Activated CD4-positive, alpha-beta T cell treated with anti-CD3 and anti-CD28 coated beads for 4 hours (primary cell): ENCODE data around the gene C13orf46.

Experiments used
- DNase-seq, 2 donors: peaks; one replicate each; pipeline ENCODE4 v3.0.0-alpha.2; 2020

Gene C13orf46

DNA sequence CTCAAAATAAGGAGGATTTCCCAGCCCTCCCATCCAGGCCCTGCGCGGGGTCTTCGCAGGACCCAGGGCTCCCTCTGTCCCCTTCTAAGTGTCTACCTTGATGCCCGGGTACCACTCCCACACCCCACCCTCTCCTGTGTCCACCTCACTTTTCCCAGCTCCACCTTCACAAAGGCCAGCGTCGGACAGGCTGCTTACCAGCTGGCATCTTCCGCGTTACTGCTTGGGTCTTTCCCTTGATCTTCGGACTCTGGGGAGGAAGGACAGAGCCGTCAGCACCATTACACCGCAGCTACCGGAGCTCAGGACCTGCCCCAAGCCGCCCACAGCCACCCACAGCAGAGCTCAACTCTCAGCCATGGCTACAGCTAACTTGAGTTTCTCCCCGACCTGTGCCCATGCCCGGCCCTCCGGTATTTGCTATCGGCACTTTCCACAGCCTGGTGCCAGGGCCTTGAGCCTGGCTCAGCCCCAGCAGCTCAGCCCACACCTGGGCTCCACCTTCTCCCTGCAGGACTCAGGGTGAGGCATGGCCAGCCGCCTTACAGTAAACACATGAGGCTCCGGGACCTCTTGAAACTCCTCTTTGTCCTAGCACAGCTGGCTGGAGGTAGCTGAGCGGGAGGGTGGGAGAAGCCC is 3.8 kb downstream of the C13orf46 start:
- DNase-seq, result no peak

DNA sequence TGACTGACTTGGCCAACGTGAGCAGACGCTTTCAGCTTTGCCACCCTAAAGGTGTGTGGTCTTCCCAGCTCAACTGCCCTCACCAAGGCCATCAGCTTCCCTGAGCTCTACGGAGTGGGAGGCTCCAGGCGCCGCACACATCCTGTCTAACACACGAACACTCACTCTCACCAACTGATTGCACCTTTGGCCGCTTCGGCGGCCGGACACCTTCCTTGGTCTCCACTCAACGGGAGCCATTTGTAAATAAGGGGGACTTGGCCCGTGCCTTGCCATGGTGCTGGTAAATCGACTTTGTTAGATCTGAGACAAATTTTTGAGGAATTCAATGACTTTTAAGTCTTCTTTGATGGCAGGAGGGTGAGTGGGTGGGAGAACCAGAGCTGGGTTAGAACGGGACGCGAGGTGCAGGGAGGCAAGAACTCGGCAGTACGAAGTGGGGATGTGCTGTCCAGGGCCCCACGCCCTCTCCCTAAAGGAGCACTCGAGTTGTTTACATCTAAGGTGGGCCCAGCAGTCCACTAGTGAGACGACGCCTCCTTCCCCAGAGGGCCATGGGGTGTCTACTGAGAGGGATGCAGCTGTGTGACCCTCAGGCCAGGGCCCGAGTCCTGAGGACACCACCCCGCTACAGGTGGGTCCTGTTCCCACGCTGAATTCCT is 4.4 kb downstream of the C13orf46 start:
- DNase-seq, result no peak

- DNase-seq, result no peak
Measured at GRCh38 chr13:113968463-113969310, 5.2 kb downstream of the C13orf46 start.

- DNase-seq, result no peak
Measured at GRCh38 chr13:113967729-113968462, 6.0 kb downstream of the C13orf46 start.

DNA sequence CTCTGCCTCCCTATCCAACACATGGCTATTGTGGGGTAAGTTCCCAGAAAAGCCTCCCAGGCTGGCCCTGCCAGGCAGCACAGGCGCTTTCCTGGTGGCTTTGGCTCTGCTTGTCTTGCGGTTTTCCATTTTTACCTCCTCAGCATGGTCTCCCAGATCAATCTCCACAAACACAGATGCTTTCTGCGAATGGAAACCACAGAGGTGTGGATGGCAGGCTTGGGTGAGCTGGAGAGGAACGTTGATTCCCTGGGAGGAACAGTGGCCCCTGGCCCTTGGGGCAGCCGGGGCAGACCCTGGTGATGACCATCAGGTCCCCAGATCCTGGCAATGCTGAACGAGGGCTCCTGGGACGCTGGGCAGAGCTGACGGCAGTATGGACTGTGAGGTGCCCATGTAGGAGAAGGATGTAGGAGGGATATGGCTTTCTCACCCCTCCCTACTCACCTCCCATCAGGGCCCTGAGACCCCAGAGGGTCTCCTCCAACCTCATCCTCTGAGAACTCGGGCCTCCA is 6.6 kb downstream of the C13orf46 start:
- DNase-seq, result no peak

GRCh38 chr13:113965968-113966884 is 7.7 kb downstream of the C13orf46 start:
- DNase-seq, result no peak

DNA sequence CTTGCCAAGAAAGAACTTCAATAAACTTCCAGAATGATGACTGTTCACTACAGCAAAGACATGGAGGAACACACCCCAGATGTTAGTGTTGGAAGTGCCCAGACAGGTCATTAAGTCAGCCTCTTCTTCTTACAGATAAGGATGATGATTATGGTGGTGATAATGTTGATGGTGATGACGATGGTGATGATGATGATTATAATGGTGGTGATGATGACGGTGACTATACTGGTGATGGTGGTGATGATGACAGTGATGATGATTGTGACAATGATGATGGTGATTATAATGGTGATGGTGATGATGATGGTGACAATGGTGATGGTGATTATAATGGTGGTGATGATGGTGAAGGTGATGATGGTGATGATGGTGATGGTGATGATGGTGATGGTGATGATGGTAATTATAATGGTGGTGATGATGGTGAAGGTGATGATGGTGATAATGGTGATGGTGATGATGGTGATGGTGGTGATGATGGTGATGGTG is 8.4 kb downstream of the C13orf46 start:
- DNase-seq, result no peak

- DNase-seq, result no peak
Measured at GRCh38 chr13:113964251-113964995, 9.5 kb downstream of the C13orf46 start.

- no peak for DNase-seq
Measured at GRCh38 chr13:113963376-113963775, 10.5 kb downstream of the C13orf46 start.

DNA sequence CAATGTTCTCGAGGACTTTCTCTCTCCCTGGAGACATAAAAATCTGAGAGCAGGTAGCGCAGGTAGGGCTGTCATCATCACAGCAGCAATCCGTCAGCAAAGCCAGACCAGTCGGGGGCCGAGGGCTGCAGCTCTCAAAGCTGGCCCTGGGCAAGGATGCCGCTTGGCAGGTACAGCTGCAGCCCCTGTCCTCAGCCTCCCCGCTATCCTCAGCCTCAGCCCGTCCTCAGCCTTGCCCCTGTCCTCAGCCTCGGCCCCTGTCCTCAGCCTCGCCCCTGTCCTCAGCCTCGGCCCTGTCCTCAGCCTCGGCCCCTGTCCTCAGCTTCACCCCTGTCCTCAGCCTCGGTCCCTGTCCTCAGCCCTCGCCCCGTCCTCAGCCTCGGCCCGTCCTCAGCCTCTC is 10.9 kb downstream of the C13orf46 start:
- no peak for DNase-seq

- DNase-seq, result no peak
Measured at GRCh38 chr13:113962386-113962785, 11.5 kb downstream of the C13orf46 start.

GRCh38 chr13:113960276-113960948 is 13.5 kb downstream of the C13orf46 start:
- no peak for DNase-seq

DNA sequence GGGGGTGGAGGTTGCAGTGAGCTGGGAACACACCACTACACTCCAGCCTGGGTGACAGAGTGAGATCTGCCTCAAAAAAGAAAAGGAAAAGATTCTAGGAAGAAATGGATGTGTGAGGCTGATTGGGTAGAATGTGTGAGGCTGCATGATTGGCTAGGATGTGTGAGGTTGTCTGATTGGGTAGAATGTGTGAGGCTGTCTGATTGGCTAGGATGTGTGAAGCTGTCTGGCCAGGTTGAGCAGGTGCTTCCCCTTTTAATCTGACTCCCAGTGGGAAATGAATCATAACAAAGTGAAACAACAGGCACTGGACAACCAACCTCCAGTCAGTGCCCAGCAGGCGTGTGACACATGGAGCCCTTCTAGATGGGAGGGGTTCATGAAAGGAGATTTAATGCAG is 14.7 kb downstream of the C13orf46 start:
- DNase-seq, result no peak

- DNase-seq, result no peak
Measured at GRCh38 chr13:113958373-113958772, 15.5 kb downstream of the C13orf46 start.

GRCh38 chr13:113956571-113956970 is 17.3 kb downstream of the C13orf46 start:
- DNase-seq, result no peak

GRCh38 chr13:113955691-113956090 is 18.2 kb downstream of the C13orf46 start:
- no peak for DNase-seq

DNA sequence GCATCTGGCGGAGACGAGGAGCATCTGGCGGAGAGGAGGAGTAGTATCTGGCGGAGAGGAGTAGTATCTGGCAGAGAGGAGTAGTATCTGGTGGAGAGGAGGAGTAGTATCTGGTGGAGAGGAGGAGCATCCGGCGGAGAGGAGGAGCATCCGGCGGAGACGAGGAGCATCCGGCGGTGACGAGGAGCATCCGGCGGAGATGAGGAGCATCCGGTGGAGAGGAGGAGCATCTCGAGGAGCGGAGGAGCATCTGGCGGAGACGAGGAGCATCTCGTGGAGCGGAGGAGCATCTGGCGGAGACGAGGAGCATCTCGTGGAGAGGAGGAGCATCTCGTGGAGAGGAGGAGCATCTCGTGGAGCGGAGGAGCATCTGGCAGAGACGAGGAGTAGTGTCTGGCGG is 18.6 kb downstream of the C13orf46 start:
- DNase-seq, result no peak

DNA sequence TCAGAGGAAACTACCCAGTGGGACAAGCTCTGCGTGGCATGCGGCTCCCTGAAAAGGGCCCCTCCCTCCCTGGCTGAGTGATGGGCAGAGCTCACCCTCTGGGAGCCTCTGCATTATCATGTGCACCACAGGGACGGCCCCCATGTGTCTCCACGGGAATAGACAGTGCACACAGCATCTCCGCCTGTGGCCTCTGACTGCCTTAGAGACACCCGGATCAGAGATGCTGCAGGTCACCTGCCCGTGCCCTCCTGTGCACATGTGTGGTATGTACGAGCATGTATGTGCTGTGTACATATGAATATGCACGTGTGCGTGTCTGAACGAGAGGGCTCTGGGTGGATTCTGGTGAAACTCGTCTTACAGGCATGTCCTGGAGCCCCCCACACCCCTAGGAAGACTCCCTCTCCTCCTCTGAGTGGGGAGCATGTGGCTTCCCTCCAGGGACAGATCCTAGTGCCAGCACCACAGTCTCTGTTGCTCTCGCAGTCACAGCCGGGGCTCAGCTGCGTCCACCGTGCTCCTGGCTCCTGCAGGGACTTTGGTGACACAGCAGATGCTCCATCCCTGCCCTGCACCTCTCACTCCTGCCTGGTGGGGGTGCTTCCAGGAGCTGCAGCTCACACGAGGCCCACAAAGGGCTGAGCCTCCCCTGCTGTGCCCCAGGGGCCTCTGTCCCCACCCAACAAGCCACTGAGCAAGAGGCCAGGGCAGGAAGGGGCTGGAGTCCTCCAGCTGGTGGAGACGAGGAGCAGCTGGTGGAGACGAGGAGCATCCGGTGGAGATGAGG is 19.6 kb downstream of the C13orf46 start:
- DNase-seq, result no peak

DNA sequence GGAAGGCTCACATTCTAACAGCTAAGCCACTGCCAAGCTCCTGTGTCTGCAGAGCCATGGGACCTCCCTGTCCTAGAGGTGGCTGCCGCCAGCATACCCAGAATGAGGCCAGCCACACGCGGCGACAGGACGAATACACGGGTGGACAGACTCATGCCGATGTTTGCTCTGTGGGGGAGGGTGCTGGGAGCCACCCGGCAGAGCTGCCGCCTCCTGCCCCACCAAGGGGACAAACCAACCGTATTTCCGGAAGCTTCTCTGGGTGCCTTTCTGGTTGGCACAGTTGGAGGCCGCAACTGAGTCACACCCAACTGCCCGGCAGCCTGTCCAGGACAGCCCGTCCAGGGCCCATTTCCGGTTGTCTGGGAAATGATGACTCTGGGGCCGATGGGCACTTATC is 20.3 kb downstream of the C13orf46 start:
- no peak for DNase-seq
